Left ventricle myocardium superior (tissue), 1 donor: ENCODE measurements around the gene PACSIN1. TPM values are rescaled to one million over a fixed set of nuclear protein-coding genes. Genes with fewer than 3 reads are reported as not detected.
A peak's percentile ranks its signal among the peaks of the same experiment; 100 is the strongest.

ENCODE experiments used
- ATAC-seq: fragments of 200-7000 bp; cut with Tn5 transposase; one replicate; pipeline ENCODE4 v1.9.1; 2020; ENCODE audit warnings: mild to moderate bottlenecking, moderate library complexity
- DNase-seq: peaks from one replicate; pipeline ENCODE4 v3.0.0-alpha.2; 2020
- intact Hi-C: fragments of 100-400 bp; cut with micrococcal nuclease; formaldehyde crosslinking; loops from one replicate; pipeline ENCODE4 v1.11.0; 2022
- total RNA-seq: library from RNA; stranded (reverse); fragmentation: NEBNext Ultra II Directional; extraction: Animal tissue kit (Norgen Biotek cat#: 25700); gene quantifications from one replicate; pipeline ENCODE4 v1.2.1, GENCODE V29; 2021
- donor health status: DM: no; HTN: yes; CAD: no; lungs with severe emphysema.

PACSIN1 gene
- total RNA-seq, 1 donor from 2014 or later: 13.6 TPM

- DNase-seq: no peak
- intact Hi-C loops: no loop called here
- peak; percentile 18 for ATAC-seq
These were observed 70.5 kb downstream of the PACSIN1 start for GRCh38 chr6:34536251-34536958.

GRCh38 chr6:34536959-34537848 is 71.3 kb downstream of the PACSIN1 start:
- ATAC-seq (no peak), DNase-seq (no peak)
- intact Hi-C loops: no loop called here

DNA sequence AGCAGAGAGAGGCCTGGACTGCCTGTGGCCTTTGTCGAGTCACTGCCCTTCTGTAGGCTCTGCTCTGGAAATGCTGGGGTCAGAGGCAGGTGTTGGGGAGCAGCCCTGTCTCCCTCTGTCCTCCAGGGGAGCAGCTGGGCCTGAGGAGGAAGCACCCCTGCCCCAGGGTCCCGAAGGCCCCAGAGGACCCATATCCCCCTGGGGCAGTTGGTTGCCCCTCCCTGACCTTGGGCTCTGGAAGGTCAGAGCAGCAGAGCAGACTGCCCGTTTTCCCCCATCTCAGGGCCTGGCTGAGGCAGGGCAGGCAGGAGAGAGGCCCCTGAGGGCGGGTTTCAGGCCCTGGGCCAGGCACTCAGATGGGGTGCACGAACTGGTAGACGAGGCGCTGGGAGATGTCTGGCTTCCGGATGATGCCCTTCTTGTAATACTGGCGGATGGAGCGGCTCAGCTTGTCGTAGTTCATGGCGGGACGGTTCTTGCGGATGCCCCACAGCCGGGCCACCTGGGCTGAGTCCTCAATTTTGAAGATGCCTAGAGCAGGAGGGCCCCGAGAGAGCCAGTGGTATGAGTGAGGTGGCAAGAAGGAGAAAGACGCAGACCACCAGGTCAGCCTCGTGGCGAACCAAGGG is 72.2 kb downstream of the PACSIN1 start:
- intact Hi-C loops: no loop called here
- DNase-seq: no peak
- ATAC-seq: no peak

GRCh38 chr6:34538581-34538980 is 72.7 kb downstream of the PACSIN1 start:
- ATAC-seq: no peak
- intact Hi-C loops: no loop called here

GRCh38 chr6:34539181-34539580 is 73.3 kb downstream of the PACSIN1 start:
- intact Hi-C loops: no loop called here
- DNase-seq (no peak), ATAC-seq (no peak)

More at GRCh38 chr6:34538581-34538980, 72.7 kb downstream of the PACSIN1 start:
- DNase-seq: no peak

DNA sequence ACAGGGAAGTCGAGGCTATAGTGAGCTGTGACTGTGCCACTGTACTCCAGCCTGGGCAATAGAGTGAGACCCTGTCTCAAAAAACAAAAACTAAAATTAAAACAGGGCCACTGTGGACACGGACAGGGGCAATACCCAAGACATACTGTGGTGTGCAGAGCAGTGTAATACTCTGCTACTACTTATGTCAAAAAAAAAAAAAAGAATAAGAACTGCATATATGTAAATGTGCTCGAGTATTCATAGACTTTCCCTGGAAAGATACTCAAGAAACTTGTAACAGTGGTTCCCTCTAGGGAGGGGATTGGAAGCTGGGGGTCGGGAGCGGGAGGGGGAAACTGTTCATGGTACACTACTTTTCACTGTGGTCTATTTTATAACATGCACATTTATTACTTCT is 74.3 kb downstream of the PACSIN1 start:
- intact Hi-C loops: no loop called here
- DNase-seq: no peak

GRCh38 chr6:34540841-34541240 is 75.0 kb downstream of the PACSIN1 start:
- intact Hi-C loops: no loop called here
- ATAC-seq (no peak), DNase-seq (no peak)

More for the DNA sequence above, 74.3 kb downstream of the PACSIN1 start:
- ATAC-seq: no peak

DNA sequence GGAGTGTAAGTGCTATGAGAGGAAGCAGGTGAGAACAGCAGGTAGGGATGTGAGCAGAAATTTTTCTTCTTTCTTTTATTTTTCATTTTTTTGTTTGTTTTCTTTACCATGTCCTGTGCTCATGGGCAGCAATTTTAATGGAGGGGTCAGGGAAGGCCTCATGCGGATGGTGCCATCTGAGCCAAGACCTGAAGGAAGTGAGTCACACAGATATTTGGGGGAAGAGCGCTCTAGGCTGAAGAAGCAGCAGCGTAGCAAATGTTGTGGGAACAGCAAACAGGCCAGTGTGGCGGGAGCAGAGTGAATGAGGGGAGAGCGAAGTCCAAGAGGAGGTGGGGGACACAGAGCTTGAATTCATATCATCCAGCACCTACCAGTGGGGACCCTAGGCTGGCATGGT is 77.5 kb downstream of the PACSIN1 start:
- ATAC-seq (no peak), DNase-seq (no peak)
- intact Hi-C loops: no loop called here

DNA sequence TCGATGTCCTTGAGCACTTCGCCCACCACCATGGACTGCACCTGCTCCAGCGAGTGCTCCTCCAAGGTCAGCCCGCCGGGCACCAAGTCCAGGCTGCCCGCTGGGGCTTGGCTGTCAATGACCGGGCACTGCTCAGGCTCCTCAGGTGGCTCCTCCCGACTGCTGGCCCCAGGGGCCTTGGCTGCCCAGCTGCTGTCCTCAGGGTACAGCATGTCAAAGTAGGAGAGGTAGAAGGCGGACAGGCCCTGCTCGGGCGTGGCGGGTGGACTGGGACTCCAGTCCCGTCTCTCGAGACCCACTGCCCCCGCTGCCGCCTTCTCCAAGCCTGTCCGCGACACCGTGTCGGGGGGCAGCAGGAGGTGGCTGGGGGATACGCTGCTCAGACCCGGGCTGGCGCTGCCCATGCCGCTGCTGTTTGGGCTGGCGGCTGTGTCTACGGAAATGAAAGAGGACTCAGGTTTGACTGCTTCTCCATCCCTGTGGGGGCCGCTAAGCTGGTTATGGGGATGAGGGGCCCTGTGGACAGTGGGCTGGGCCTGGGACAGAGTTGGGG is 78.3 kb downstream of the PACSIN1 start:
- DNase-seq: no peak
- intact Hi-C loops: no loop called here
- no peak for ATAC-seq

DNA sequence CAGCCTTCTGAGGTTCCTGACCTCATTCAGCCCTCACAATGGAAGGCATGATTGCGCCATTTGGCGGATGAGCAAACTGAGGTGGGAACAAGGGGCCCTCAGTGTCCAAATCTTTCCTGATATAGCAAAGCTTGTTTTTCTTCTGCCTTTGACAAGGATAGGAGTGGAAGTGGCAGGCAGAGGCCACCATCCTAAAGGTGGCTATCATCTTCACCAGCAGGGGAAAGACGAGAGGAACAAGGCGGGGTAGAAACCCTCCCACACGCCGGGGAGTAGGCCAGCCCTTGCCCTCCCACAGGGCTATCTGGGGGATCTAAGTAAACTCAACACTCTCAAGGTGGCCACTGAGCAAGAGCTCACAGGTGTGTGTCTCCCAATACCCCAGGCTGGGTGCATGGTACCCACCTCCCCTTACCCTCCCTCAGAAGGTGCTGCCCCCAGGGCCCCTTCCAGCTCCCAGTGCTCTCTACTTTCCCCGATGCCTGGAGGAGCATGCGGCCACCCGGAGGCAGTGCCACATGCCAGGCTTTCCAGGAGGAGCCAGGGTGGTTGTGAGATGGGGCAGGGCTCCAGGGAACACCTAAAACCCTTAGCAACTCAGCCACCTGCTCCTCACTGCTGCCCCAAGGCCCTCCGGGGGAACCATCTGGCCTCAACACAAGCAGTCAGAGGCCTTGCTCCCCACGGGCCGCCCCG is 79.0 kb downstream of the PACSIN1 start:
- DNase-seq: no peak
- ATAC-seq: no peak
- intact Hi-C loops: no loop called here

- ATAC-seq (peak; percentile 71), DNase-seq (peak; percentile 80)
- intact Hi-C loops: no loop called here
These were observed 80.9 kb downstream of the PACSIN1 start for GRCh38 chr6:34546551-34547321.

DNA sequence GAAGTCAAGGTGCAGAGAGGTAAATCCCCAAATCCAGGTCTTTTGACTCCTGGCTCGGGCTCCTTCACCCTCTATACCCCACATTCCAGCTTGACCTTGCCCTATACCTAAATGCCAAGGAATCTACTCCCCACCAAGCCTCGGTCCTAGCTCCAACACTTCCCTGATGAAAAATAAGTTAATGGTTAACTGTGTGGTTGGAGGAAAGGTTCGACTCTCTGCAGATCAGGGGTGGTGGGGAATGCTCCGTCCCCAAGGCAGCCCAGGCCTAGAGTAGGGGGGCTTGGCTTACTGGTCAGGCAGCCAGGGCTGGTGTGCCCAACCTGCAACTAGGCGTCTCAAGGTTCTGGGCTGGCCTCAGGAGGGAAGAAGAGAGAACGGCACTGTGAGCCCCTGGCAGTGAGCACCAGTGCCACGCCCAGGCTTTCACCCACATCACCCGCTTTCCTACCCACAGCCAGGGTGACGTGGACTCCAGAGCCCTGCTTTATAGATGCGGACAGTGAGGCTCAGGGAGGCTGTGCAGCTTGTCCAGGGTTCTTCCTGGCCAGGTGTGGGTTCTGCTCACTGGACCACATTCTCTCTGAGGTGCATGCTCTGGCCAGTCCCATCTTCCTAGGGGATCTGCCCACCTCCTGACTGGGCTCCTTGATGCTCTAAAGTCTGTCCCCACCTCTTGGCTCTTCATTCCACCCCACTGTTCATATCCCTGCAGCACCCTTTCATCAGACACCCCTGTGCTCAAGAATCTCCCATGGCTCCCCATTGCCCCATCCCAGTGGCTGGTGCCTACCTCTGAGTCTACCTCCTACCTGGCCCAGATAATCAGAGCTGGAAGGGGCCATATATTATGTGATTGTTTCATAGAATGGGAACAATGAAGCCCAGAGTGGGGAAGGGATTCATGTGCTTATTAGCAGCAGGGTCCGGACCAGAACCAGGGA is 82.1 kb downstream of the PACSIN1 start:
- intact Hi-C loops: no loop called here
- DNase-seq (no peak), ATAC-seq (no peak)

- no peak for DNase-seq
- ATAC-seq: no peak
- intact Hi-C loops: no loop called here
These were observed 83.3 kb downstream of the PACSIN1 start for GRCh38 chr6:34549026-34549803.

- intact Hi-C loops: no loop called here
- DNase-seq: no peak
- ATAC-seq: no peak
These were observed 83.9 kb downstream of the PACSIN1 start for GRCh38 chr6:34549804-34550202.

GRCh38 chr6:34551720-34552119 is 85.8 kb downstream of the PACSIN1 start:
- DNase-seq (no peak), ATAC-seq (no peak)
- intact Hi-C loops: no loop called here

- DNase-seq: no peak
- ATAC-seq: no peak
- intact Hi-C loops: no loop called here
These were observed 86.7 kb downstream of the PACSIN1 start for GRCh38 chr6:34552620-34553019.

DNA sequence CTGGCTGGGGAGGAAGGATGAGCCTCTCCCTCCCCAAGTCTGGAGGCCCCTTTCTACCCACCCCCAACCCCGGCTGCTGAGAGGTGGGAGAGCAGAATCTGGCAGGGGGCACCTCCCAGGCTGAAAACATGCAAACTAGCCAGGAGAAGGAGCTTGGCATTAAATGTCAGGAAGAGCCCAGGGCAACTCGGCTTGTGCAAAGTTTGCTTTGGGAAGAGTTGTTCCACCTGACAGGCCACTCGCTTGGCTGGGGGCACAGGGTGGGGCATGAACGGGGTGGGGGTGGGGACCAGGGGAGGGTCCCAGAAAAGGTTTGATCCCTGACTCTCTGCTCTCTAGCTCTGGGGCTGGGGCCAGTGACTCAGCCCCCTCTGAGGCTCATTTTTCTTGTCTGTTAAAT is 87.3 kb downstream of the PACSIN1 start:
- no peak for ATAC-seq

More for the DNA sequence above, 87.3 kb downstream of the PACSIN1 start:
- no peak for DNase-seq
- intact Hi-C loops: no loop called here
